NCI-H2107 treated with DMSO at 0.1 percent for 48 hours (cell line): ENCODE data around the gene IAH1.
A peak's percentile ranks its signal among the peaks of the same experiment; 100 is the strongest.

Source experiments
- DNase-seq: peaks from one replicate; lab custom pipeline; 2025; ENCODE audit not compliant: unreplicated experiment; lab: John Stamatoyannopoulos, UW

Gene IAH1

GRCh38 chr2:9474361-9475057, at the start of gene IAH1:
Gene IAH1 (plus strand): TSS chr2:9474551. CDS start chr2:9474567, 16 bp downstream.
- DNase-seq = no peak

GRCh38 chr2:9428965-9429577, 45.3 kb upstream of the IAH1 start:
- DNase-seq = no peak

- DNase-seq = no peak
Measured at GRCh38 chr2:9430316-9431293, 43.7 kb upstream of the IAH1 start.

GRCh38 chr2:9434489-9434888, 39.9 kb upstream of the IAH1 start:
- DNase-seq = no peak

GRCh38 chr2:9439536-9439935, 34.8 kb upstream of the IAH1 start:
- no peak for DNase-seq

- DNase-seq = no peak
Measured at GRCh38 chr2:9440058-9440727, 34.2 kb upstream of the IAH1 start.

- DNase-seq = no peak
Measured at GRCh38 chr2:9441556-9441955, 32.8 kb upstream of the IAH1 start.

- no peak for DNase-seq
Measured at GRCh38 chr2:9443526-9443925, 30.8 kb upstream of the IAH1 start.

GRCh38 chr2:9445089-9445488, 29.3 kb upstream of the IAH1 start:
- DNase-seq = no peak

GRCh38 chr2:9451231-9451630, 23.1 kb upstream of the IAH1 start:
- no peak for DNase-seq

GRCh38 chr2:9460441-9461017, 13.8 kb upstream of the IAH1 start:
- DNase-seq = no peak

GRCh38 chr2:9461079-9461478, 13.3 kb upstream of the IAH1 start:
- no peak for DNase-seq

GRCh38 chr2:9462313-9462712, 12.0 kb upstream of the IAH1 start:
- DNase-seq = no peak

GRCh38 chr2:9462886-9463697, 11.3 kb upstream of the IAH1 start:
- peak; percentile 48 for DNase-seq

GRCh38 chr2:9463698-9464034, 10.7 kb upstream of the IAH1 start:
- no peak for DNase-seq

- DNase-seq = no peak
Measured at GRCh38 chr2:9465170-9465569, 9.2 kb upstream of the IAH1 start.

GRCh38 chr2:9466147-9466683, 8.1 kb upstream of the IAH1 start:
- no peak for DNase-seq

- no peak for DNase-seq
Measured at GRCh38 chr2:9467687-9468086, 6.7 kb upstream of the IAH1 start.

GRCh38 chr2:9471206-9471605, 3.1 kb upstream of the IAH1 start:
- DNase-seq = no peak

GRCh38 chr2:9472511-9472910, 1.8 kb upstream of the IAH1 start:
- no peak for DNase-seq
